Large intestine (tissue), 3 donors: ENCODE results near the gene RAD51AP2. TPM values are rescaled to one million over a fixed set of nuclear protein-coding genes. Genes with fewer than 3 reads are reported as not detected.

Experiments
- DNase-seq, 2 donors: peaks; one replicate each; pipeline versions ENCODE4 v3.0.0 to v3.0.0-alpha.2; 2013
- H3K27ac ChIP-seq: one replicate; pipeline ENCODE4 v1.5.1; 2013; ENCODE audit warnings: low read length
- H3K27me3 ChIP-seq: 2 replicates; pipeline ENCODE4 v1.6.1; 2013; ENCODE audit warnings: low read length; ENCODE audit not compliant: control insufficient read depth, insufficient read depth
- H3K36me3 ChIP-seq: 2 replicates; pipeline ENCODE4 v1.6.1; 2013; ENCODE audit warnings: low read length; ENCODE audit not compliant: control insufficient read depth, insufficient read depth
- H3K4me1 ChIP-seq: one replicate; pipeline ENCODE4 v1.6.1; 2013; ENCODE audit warnings: low read length; ENCODE audit not compliant: control insufficient read depth, insufficient read depth
- H3K4me3 ChIP-seq: one replicate; pipeline ENCODE4 v1.5.1; 2013; ENCODE audit warnings: low read length
- H3K9me3 ChIP-seq: one replicate; pipeline ENCODE4 v1.6.1; 2013; ENCODE audit warnings: mild to moderate bottlenecking, low read depth, low read length, moderate library complexity; ENCODE audit not compliant: control insufficient read depth
- WGBS: methylation state at CpG from one replicate; pipeline ENCODE4 v1.1.5; 2013; ENCODE audit warnings: low lambda C conversion rate; ENCODE audit not compliant: insufficient coverage; 5-methylcytosine and 5-hydroxymethylcytosine counted together
- polyA plus RNA-seq: library from polyadenylated mRNA; unstranded; fragments of 120-200 nt; gene quantifications from one replicate; pipeline ENCODE4 v1.2.1, GENCODE V29; 2013

Gene RAD51AP2
- polyA plus RNA-seq, 1 donor = 0.06 TPM

DNA sequence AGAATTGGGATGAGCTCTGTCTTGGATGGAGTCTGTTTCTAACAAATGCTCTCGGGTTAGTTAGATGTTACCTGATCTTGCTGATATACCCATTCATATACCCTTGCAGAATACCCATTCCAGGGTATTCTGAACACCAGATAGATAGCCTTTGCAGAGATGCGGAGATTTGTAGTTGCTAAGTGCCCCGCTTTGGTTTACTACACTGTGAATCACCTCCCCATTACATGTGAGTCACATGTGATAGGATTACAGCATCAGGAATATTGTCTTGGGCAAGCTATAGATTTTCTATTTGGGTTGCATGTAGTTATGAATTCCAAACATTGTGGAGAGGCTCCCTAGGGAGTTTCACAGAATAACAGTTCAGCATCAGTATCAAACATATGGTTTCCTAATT lies 26.0 kb upstream of the RAD51AP2 start:
- no peak overlapping the region for H3K27ac ChIP-seq
- no peak for DNase-seq
- no peaks in the 10 kb centered on the region for H3K9me3 ChIP-seq
- H3K4me1 ChIP-seq = peaks cover 7% of the 10 kb centered on the region
- H3K36me3 ChIP-seq = no peaks in the 10 kb centered on the region
- WGBS = no CpG with 5 or more reads among the region's 3 CpGs
- H3K27me3 ChIP-seq = peaks cover 42% of the 10 kb centered on the region
- no peak overlapping the region for H3K4me3 ChIP-seq

DNA sequence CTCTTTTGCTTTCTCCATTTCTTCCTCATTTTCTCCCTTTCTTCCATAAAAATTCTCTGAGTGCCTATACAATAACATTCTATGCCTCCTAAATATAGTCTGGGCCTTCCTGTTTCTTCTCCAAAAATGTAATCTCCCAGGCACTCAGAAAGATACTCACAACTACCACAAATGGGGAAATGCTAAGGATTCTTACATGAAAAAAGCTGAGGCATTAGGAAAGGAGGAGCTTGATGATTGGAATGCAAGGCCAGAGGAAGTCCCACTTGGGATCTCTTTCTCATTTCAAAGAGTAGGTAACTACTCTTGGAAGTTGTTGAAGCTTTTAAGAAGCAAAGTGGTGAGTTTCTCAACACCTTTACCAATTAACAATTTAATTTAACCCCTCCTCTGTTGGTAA lies 25.6 kb upstream of the RAD51AP2 start:
- Histone ChIP-seq H3K27ac (no peak overlapping the region), H3K27me3 (peaks cover 46% of the 10 kb centered on the region), H3K36me3 (no peaks in the 10 kb centered on the region), H3K4me1 (peaks cover 9% of the 10 kb centered on the region), H3K4me3 (no peak overlapping the region), H3K9me3 (no peaks in the 10 kb centered on the region)
- DNase-seq = no peak

GRCh38 chr2:17543131-17543660 lies 25.0 kb upstream of the RAD51AP2 start:
- H3K9me3 ChIP-seq = no peaks in the 10 kb centered on the region
- peaks cover 52% of the 10 kb centered on the region for H3K27me3 ChIP-seq
- peaks cover 9% of the 10 kb centered on the region for H3K4me1 ChIP-seq
- no peaks in the 10 kb centered on the region for H3K36me3 ChIP-seq
- no peak overlapping the region for H3K27ac ChIP-seq
- no peak overlapping the region for H3K4me3 ChIP-seq
- WGBS = no CpG with 5 or more reads among the region's 6 CpGs
- DNase-seq = no peak

DNA sequence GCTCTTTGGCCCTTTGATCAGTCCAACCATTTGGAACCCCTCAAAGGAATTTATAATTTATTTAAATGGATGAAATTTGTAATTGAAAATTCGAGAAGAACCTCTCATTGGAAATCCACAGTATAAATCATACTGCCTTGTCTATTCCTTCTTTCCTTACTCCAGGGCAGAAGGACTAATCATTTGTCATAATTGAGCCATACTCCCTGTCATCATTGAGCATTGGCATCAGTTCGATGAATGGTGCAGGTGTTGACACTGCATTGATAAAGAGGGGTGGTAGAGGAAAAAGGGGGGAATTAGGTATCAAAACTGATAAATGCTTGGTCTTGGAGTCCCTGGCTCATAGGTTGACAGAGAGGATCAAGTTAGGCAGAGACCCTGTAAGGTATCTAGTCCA lies 24.2 kb upstream of the RAD51AP2 start:
- no peak for DNase-seq
- WGBS = 86% methylated on average over 1 of the region's 2 CpGs
- H3K36me3 ChIP-seq = no peaks in the 10 kb centered on the region
- peaks cover 9% of the 10 kb centered on the region for H3K4me1 ChIP-seq
- no peaks in the 10 kb centered on the region for H3K9me3 ChIP-seq
- H3K27me3 ChIP-seq = peaks cover 59% of the 10 kb centered on the region
- H3K27ac ChIP-seq = no peak overlapping the region
- H3K4me3 ChIP-seq = no peak overlapping the region

DNA sequence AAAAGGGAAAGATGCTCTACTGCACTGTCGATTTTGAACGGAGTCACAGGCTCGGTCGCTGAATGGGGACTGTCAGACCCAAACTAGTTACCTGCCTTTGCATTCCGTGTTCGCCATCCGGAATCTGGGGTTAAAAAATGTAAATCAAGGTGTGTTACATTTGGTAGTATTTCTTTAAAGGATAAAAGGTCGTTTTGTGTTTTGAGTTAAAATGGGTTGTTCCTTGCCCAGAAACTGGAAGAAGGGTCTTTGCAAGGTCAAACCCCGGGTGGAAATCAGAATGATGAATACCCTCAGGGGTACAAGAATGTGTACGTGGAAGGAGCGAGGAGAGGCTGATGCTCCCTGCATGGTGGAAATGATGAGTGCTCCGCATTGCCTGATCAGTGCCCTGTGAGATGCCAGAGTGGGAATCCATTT lies 23.3 kb upstream of the RAD51AP2 start:
- Histone ChIP-seq H3K9me3 (no peaks in the 10 kb centered on the region), H3K4me3 (no peak overlapping the region), H3K36me3 (no peaks in the 10 kb centered on the region), H3K27me3 (peaks cover 64% of the 10 kb centered on the region), H3K4me1 (peaks cover 9% of the 10 kb centered on the region), H3K27ac (no peak overlapping the region)
- WGBS = 0% methylated on average over 4 of the region's 12 CpGs
- DNase-seq = no peak

- H3K36me3 ChIP-seq = no peaks in the 10 kb centered on the region
- no peak for DNase-seq
- H3K9me3 ChIP-seq = no peaks in the 10 kb centered on the region
- 0% methylated on average over 1 of the region's 21 CpGs for WGBS
- peaks cover 9% of the 10 kb centered on the region for H3K4me1 ChIP-seq
- peak overlapping the region; percentile 55 for H3K4me3 ChIP-seq
- H3K27ac ChIP-seq = no peak overlapping the region
- peaks cover 67% of the 10 kb centered on the region for H3K27me3 ChIP-seq
Measured at GRCh38 chr2:17540813-17541530, 22.7 kb upstream of the RAD51AP2 start.

DNA sequence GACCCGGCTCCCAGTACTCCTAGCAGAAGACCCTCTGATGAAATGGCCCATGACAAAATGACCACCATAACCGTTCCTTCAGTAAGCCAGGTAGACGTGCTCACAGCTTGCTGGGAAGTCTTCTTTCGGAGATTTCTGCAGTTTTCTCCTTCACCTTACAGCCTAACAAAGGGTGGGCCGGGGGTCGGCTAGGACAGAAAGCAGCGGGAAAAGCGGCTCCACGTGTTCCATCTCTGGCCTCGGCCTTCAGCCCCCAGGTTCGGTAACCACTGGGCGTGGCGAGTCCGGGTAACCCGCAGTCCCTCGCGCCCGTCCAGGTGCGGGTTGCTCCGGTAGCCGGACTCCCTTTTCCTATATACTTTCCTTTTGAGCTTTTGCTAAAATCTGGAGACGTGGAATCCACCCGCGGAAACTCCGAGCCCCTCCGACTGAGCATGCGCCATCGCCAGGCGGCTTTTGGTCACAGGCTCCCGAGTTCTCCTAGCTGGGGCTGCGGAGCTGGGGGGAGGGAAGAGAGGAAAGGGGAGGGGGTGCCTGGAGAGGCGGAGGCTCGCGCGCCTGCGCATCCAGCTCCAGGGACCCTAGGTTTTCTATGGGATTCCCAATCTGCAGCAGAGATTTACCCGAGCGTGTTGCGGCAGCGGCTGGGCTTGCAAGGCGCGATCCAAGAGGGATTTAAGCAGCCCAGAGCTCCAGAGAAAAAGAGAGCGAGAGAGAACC lies 22.0 kb upstream of the RAD51AP2 start, which contains the start of gene VSNL1:
Gene VSNL1 (plus strand): TSS at position 604 of the 720 bp plus-strand sequence. CDS start 51,379 bp downstream, outside the sequence.
- Histone ChIP-seq H3K27me3 (peaks cover 71% of the 10 kb centered on the region), H3K36me3 (no peaks in the 10 kb centered on the region), H3K9me3 (no peaks in the 10 kb centered on the region), H3K4me3 (peak within 1 kb of the TSS; percentile 55), H3K27ac (no peak within 1 kb of the TSS), H3K4me1 (peaks cover 9% of the 10 kb centered on the region)
- no CpG with 5 or more reads among the region's 43 CpGs for WGBS
- DNase-seq = peak; percentile 76 to 82

GRCh38 chr2:17539611-17540092 lies 21.4 kb upstream of the RAD51AP2 start:
- Histone ChIP-seq H3K4me1 (peaks cover 9% of the 10 kb centered on the region), H3K36me3 (no peaks in the 10 kb centered on the region), H3K27ac (no peak overlapping the region), H3K4me3 (peak overlapping the region; percentile 55), H3K9me3 (no peaks in the 10 kb centered on the region), H3K27me3 (peaks cover 72% of the 10 kb centered on the region)
- DNase-seq = peak in 1 of 2 donors; percentile 18
- WGBS = no CpG with 5 or more reads among the region's 13 CpGs

GRCh38 chr2:17538844-17539554 lies 20.8 kb upstream of the RAD51AP2 start:
- Histone ChIP-seq H3K27ac (peak overlapping the region; percentile 30), H3K4me1 (peaks cover 9% of the 10 kb centered on the region), H3K4me3 (peak overlapping the region; percentile 44), H3K9me3 (no peaks in the 10 kb centered on the region), H3K27me3 (peaks cover 72% of the 10 kb centered on the region), H3K36me3 (no peaks in the 10 kb centered on the region)
- WGBS = no CpG with 5 or more reads among the region's 52 CpGs
- peak; percentile 53 to 83 for DNase-seq
